Measurements from ENCODE around the gene PGAM5. TPM values are rescaled to one million over a fixed set of nuclear protein-coding genes. Genes with fewer than 3 reads are reported as not detected.

Gene PGAM5
- total and polyA plus RNA-seq, 2 of the 13 experiments (the other 11 are each of a cell fraction or from before 2014, with no cell fraction given), result 18.0 to 77.9 TPM

DNA sequence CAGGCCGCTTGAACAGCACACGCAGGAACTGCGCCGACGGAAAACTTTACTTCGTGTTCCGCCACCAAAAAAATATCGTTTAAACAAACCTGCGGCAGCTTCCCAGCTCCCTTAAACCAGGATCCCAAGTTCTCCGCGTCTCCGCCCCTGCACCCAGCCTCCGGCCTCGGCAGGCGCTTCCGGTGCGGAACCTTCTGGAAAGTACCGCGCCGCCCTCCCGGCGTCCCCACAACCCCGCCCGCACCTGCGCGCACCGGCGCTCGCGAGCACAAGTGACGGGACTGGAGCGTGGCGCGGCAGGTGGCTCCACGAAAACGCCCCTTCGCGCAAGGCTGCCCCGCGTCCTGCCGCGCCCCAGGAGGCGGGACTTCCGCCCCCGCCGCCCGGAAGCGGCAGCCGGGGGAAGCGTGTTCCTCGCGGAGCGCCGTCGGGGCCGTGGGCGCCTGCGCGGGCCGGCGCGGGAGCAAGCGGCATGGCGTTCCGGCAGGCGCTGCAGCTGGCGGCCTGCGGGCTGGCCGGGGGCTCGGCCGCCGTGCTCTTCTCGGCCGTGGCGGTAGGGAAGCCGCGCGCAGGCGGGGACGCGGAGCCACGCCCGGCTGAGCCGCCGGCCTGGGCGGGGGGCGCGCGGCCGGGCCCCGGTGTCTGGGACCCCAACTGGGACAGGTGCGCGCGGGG is at the start of gene PGAM5 (continued):
- TF ChIP-seq, protein P1, sequence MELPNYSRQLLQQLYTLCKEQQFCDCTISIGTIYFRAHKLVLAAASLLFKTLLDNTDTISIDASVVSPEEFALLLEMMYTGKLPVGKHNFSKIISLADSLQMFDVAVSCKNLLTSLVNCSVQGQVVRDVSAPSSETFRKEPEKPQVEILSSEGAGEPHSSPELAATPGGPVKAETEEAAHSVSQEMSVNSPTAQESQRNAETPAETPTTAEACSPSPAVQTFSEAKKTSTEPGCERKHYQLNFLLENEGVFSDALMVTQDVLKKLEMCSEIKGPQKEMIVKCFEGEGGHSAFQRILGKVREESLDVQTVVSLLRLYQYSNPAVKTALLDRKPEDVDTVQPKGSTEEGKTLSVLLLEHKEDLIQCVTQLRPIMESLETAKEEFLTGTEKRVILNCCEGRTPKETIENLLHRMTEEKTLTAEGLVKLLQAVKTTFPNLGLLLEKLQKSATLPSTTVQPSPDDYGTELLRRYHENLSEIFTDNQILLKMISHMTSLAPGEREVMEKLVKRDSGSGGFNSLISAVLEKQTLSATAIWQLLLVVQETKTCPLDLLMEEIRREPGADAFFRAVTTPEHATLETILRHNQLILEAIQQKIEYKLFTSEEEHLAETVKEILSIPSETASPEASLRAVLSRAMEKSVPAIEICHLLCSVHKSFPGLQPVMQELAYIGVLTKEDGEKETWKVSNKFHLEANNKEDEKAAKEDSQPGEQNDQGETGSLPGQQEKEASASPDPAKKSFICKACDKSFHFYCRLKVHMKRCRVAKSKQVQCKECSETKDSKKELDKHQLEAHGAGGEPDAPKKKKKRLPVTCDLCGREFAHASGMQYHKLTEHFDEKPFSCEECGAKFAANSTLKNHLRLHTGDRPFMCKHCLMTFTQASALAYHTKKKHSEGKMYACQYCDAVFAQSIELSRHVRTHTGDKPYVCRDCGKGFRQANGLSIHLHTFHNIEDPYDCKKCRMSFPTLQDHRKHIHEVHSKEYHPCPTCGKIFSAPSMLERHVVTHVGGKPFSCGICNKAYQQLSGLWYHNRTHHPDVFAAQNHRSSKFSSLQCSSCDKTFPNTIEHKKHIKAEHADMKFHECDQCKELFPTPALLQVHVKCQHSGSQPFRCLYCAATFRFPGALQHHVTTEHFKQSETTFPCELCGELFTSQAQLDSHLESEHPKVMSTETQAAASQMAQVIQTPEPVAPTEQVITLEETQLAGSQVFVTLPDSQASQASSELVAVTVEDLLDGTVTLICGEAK (IDR thresholded peaks at IDR 0.05), result no peak; the same call in 1 of the 2 replicates
- TF ChIP-seq, protein P1 (CRISPR knock-in tag; IDR thresholded peaks at IDR 0.05), result peak; percentile 89
- TF ChIP-seq ZNF777 (CRISPR knock-in tag; IDR thresholded peaks at IDR 0.05) (peak; percentile 93), ZSCAN21 (CRISPR knock-in tag; IDR thresholded peaks at IDR 0.05; ENCODE audit: borderline replicate concordance) (peak; percentile 92), ZNF292 (CRISPR knock-in tag; IDR thresholded peaks at IDR 0.05; ENCODE audit: borderline replicate concordance, low read depth) (0 out of 2 replicates have a peak, but pooled peaks have one; percentile 16), DPF2 (CRISPR knock-in tag; IDR thresholded peaks at IDR 0.05; ENCODE audit: borderline replicate concordance, low read depth) (no peak), ZKSCAN8 (CRISPR knock-in tag; IDR thresholded peaks at IDR 0.05; ENCODE audit: borderline replicate concordance) (peak; percentile 22; the same call in 1 of the 2 replicates)
- TF ChIP-seq, protein P2, sequence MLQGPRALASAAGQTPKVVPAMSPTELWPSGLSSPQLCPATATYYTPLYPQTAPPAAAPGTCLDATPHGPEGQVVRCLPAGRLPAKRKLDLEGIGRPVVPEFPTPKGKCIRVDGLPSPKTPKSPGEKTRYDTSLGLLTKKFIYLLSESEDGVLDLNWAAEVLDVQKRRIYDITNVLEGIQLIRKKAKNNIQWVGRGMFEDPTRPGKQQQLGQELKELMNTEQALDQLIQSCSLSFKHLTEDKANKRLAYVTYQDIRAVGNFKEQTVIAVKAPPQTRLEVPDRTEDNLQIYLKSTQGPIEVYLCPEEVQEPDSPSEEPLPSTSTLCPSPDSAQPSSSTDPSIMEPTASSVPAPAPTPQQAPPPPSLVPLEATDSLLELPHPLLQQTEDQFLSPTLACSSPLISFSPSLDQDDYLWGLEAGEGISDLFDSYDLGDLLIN (CRISPR knock-in tag; IDR thresholded peaks at IDR 0.05; ENCODE audit: borderline replicate concordance), result no peak
- TF ChIP-seq, protein P3, sequence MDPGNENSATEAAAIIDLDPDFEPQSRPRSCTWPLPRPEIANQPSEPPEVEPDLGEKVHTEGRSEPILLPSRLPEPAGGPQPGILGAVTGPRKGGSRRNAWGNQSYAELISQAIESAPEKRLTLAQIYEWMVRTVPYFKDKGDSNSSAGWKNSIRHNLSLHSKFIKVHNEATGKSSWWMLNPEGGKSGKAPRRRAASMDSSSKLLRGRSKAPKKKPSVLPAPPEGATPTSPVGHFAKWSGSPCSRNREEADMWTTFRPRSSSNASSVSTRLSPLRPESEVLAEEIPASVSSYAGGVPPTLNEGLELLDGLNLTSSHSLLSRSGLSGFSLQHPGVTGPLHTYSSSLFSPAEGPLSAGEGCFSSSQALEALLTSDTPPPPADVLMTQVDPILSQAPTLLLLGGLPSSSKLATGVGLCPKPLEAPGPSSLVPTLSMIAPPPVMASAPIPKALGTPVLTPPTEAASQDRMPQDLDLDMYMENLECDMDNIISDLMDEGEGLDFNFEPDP (CRISPR knock-in tag; conservative IDR thresholded peaks at IDR 0.05), result no peak
- TF ChIP-seq, protein P4, sequence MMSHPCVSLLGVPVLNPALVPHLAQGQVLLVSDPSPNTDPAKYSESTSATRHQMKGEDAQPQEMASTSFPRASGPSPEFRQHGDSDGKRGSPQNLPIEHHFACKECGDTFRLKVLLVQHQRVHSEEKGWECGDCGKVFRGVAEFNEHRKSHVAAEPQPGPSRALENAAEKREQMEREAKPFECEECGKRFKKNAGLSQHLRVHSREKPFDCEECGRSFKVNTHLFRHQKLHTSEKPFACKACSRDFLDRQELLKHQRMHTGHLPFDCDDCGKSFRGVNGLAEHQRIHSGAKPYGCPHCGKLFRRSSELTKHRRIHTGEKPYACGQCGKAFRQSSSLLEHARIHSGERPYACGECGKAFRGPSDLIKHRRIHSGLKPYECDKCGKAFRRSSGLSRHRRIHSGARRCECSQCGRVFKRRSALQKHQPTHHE (CRISPR knock-in tag; IDR thresholded peaks at IDR 0.05; ENCODE audit: borderline replicate concordance), result peak; percentile 82; the same call in 1 of the 2 replicates
- TF ChIP-seq, protein P5, sequence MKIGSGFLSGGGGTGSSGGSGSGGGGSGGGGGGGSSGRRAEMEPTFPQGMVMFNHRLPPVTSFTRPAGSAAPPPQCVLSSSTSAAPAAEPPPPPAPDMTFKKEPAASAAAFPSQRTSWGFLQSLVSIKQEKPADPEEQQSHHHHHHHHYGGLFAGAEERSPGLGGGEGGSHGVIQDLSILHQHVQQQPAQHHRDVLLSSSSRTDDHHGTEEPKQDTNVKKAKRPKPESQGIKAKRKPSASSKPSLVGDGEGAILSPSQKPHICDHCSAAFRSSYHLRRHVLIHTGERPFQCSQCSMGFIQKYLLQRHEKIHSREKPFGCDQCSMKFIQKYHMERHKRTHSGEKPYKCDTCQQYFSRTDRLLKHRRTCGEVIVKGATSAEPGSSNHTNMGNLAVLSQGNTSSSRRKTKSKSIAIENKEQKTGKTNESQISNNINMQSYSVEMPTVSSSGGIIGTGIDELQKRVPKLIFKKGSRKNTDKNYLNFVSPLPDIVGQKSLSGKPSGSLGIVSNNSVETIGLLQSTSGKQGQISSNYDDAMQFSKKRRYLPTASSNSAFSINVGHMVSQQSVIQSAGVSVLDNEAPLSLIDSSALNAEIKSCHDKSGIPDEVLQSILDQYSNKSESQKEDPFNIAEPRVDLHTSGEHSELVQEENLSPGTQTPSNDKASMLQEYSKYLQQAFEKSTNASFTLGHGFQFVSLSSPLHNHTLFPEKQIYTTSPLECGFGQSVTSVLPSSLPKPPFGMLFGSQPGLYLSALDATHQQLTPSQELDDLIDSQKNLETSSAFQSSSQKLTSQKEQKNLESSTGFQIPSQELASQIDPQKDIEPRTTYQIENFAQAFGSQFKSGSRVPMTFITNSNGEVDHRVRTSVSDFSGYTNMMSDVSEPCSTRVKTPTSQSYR (CRISPR knock-in tag; IDR thresholded peaks at IDR 0.05; ENCODE audit: borderline replicate concordance), result peak; percentile 41; the same call in 1 of the 2 replicates
